Measurements from ENCODE around the gene SPG11. TPM values are rescaled to one million over a fixed set of nuclear protein-coding genes. Genes with fewer than 3 reads are reported as not detected.

The SPG11 gene
- total RNA-seq, 1 donor from 2014 or later: 161 TPM

DNA sequence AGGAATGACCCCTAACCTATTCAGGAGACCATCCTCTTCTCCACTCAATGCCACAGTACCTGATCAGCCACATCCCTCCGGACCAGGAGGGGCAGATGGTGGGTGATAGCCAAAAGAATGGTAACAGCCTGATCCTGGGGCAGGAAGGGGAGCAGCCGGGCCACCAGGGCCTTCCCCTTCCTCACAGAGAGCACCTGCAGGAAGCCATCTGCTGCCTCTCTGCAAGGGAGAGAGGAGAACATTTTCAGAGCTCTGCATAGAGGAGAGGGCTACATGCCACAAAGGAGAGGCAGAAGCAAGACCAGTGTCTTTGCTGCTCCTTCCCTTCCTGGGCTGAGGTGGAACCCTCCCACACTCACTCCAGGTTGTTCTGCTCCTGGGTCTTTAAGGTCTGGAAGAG lies 5.5 kb upstream of the SPG11 start:
- ATAC-seq (ENCODE audit: low read depth) (peak; percentile 23), DNase-seq (no peak)
- peaks cover 88% of the 10 kb centered on the region for H3K4me1 Mint-ChIP-seq
- peak overlapping the region; percentile 95 for H3K27ac Mint-ChIP-seq
- CTCF ChIA-PET: interaction anchor here (1.0 to 1.9 kb wide), 2 partner anchors 42 to 85 kb away, joined by 3 to 9 read pairs; partner anchors contain the start of genes B2M and PATL2
- no peak overlapping the region for H3K4me3 Mint-ChIP-seq
- H3K36me3 Mint-ChIP-seq (ENCODE audit: low read depth): peaks cover 2% of the 10 kb centered on the region
- TF ChIP-seq, protein P1, sequence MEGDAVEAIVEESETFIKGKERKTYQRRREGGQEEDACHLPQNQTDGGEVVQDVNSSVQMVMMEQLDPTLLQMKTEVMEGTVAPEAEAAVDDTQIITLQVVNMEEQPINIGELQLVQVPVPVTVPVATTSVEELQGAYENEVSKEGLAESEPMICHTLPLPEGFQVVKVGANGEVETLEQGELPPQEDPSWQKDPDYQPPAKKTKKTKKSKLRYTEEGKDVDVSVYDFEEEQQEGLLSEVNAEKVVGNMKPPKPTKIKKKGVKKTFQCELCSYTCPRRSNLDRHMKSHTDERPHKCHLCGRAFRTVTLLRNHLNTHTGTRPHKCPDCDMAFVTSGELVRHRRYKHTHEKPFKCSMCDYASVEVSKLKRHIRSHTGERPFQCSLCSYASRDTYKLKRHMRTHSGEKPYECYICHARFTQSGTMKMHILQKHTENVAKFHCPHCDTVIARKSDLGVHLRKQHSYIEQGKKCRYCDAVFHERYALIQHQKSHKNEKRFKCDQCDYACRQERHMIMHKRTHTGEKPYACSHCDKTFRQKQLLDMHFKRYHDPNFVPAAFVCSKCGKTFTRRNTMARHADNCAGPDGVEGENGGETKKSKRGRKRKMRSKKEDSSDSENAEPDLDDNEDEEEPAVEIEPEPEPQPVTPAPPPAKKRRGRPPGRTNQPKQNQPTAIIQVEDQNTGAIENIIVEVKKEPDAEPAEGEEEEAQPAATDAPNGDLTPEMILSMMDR (IDR thresholded peaks at IDR 0.05): no peak
- POLR2A ChIA-PET: interaction anchor here (0.8 to 3.3 kb wide), 7 partner anchors 9 to 68 kb away, joined by 3 to 84 read pairs (median 12); partner anchors contain the start of genes B2M, PATL2 and TRIM69
- intact Hi-C loops (cut with micrococcal nuclease): no loop called here
- no peaks in the 10 kb centered on the region for H3K9me3 Mint-ChIP-seq
- H3K27me3 Mint-ChIP-seq: no peaks in the 10 kb centered on the region

DNA sequence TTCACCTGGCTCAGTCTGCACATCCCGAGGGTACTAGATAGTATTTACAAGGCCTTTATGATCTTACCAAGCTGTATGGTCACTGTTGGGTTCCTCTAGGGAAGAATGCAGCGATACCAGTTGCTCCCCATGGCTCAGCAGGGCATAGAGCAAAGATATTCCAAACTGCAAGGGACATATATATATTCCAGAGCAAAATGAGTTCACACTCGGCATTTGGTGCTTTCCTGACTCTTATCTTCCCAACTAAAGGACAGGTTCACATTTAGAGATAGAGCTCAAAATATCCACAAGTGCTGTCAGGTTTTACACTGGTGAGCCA lies 3.5 kb upstream of the SPG11 start:
- TF ChIP-seq, protein P1 (IDR thresholded peaks at IDR 0.05): no peak
- peak overlapping the region; percentile 95 for H3K27ac Mint-ChIP-seq
- no peaks in the 10 kb centered on the region for H3K9me3 Mint-ChIP-seq
- H3K4me3 Mint-ChIP-seq: peak overlapping the region; percentile 67
- ChIA-PET CTCF (interaction anchor here (1.0 to 6.9 kb wide), 8 partner anchors 11 to 88 kb away, joined by 3 to 239 read pairs (median 7); partner anchors contain the start of genes B2M, PATL2 and TRIM69), POLR2A (interaction anchor here (0.6 to 10.4 kb wide), 7 partner anchors 11 to 378 kb away, joined by 4 to 1048 read pairs (median 21); partner anchors contain the start of genes B2M, GOLM2, PATL2 and TRIM69)
- no peak for ATAC-seq (ENCODE audit: low read depth)
- peaks cover 6% of the 10 kb centered on the region for H3K36me3 Mint-ChIP-seq (ENCODE audit: low read depth)
- DNase-seq: no peak
- H3K27me3 Mint-ChIP-seq: no peaks in the 10 kb centered on the region
- peaks cover 79% of the 10 kb centered on the region for H3K4me1 Mint-ChIP-seq
- intact Hi-C loops (cut with micrococcal nuclease): no loop called here

DNA sequence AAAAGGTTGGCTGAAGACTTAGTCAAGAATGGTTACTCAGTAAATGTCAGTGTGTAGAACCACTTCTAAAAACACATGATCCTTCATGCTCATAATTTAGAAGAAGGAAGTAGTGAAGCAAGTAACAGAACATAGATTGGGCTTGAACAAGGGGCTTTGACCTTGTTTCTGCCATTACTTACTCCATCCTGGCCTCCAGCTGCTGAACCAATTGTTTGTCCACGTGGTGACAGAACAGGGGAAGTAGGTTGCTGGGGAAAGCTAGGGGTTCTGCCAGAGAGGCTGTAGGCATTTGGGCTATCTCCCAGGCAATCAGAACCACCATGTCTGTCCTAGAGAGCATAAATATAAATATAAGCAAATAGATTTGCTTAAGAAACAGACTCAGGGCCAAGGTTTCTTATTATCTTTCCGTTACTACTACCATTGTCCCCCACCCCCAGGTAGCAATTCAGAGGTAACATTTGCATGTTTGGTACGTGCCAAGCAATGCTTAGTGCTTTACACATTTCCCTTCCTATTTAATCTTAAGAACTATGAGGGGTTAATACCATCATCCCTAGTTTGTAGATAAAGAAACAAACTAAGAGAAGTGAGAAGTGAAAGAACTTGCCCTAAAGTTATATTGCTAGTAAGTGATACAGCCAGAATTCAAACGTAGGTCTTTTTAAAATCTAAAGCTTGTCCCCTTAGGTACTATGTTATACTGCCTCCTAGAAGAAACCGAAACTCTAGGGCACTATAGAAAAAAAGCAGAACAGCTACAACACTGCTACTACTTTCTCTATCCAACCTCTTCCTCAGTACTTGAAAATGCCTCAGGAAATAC lies 3.0 kb upstream of the SPG11 start:
- ChIA-PET POLR2A (interaction anchor here (1.5 to 10.4 kb wide), 6 partner anchors 11 to 65 kb away, joined by 4 to 1048 read pairs (median 40); partner anchors contain the start of genes B2M, PATL2 and TRIM69), CTCF (interaction anchor here (1.0 to 6.9 kb wide), 8 partner anchors 11 to 88 kb away, joined by 3 to 239 read pairs (median 7); partner anchors contain the start of genes B2M, PATL2 and TRIM69)
- TF ChIP-seq, protein P1 (IDR thresholded peaks at IDR 0.05): no peak
- Mint-ChIP-seq H3K27ac (peak overlapping the region; percentile 95), H3K4me3 (peak overlapping the region; percentile 67), H3K9me3 (no peaks in the 10 kb centered on the region), H3K27me3 (no peaks in the 10 kb centered on the region), H3K4me1 (peaks cover 78% of the 10 kb centered on the region), H3K36me3 (ENCODE audit: low read depth) (peaks cover 6% of the 10 kb centered on the region)
- DNase-seq (no peak), ATAC-seq (ENCODE audit: low read depth) (no peak)
- intact Hi-C loops (cut with micrococcal nuclease): no loop called here

DNA sequence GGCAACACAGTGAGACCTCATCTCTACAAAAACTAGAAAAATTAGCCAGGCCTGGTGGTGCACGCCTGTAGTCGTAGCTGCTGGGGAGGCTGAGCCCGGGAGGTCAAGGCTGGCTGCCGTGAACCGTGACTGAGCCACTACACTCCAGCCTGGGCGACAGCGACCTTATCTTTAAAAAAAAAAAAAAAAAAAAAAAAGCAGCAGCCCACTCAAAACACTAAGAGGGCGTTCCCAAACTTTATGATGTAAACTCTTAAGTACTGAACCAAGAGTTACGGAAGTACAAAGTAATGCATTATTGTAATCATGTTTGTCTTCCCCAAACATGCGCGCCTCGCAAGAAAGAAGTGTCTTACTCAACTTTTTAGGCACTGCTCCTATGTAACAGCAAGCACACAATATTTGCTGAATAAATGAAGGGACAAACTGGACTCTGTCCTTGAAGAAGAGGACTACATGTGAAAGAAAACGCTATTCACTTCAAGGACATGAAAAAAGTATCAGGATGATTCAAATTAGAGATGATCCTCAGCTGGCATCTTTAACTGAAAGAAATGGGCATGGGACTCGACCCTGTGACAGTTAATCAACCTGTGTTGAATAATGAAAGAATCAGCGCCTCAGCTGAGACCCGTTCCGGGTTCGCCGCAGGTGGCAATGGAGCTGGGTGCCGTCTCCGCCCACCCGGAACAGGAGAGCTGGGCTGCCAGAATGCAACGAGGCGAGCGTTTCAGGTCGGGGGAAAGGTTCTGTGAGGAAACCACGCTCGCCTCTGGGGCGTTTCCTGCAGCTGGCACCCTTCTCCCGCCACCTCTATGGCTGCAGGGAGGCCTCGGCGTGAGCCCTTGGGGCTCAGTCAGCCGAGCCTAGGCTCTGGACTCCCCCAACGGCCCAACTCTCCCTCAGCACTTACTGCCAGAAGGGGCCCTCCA lies 718 bp downstream of the SPG11 start:
- TF ChIP-seq, protein P1 (IDR thresholded peaks at IDR 0.05): no peak
- H3K4me3 Mint-ChIP-seq: peak overlapping the region; percentile 98
- H3K4me1 Mint-ChIP-seq: peaks cover 51% of the 10 kb centered on the region
- ATAC-seq (ENCODE audit: low read depth) (peak; percentile 60), DNase-seq (peak; percentile 74)
- H3K36me3 Mint-ChIP-seq (ENCODE audit: low read depth): peaks cover 25% of the 10 kb centered on the region
- peak overlapping the region; percentile 99 for H3K27ac Mint-ChIP-seq
- no peaks in the 10 kb centered on the region for H3K27me3 Mint-ChIP-seq
- ChIA-PET POLR2A (interaction anchor here (0.6 to 10.4 kb wide), 25 partner anchors 8 to 917 kb away, joined by 3 to 1048 read pairs (median 5); partner anchors contain the start of genes B2M, EIF3J, ELL3 and PATL2), CTCF (interaction anchor here (0.9 to 6.9 kb wide), 16 partner anchors 15 to 386 kb away, joined by 3 to 239 read pairs (median 5); partner anchors contain the start of genes B2M, PATL2 and TRIM69)
- intact Hi-C loops (cut with micrococcal nuclease): loop anchor here (1.0 to 5.0 kb wide), 10 partner anchors 15 to 375 kb away; no protein-coding TSS in a partner anchor
- no peaks in the 10 kb centered on the region for H3K9me3 Mint-ChIP-seq
